Trophoblast cell (in vitro differentiated cells and primary cell): ENCODE data around the gene CAMK1D.

Experiments used
- DNase-seq, 2 donors: peaks; one replicate each; pipeline ENCODE4 v3.0.0-alpha.2; 2016
- H2AFZ ChIP-seq: 2 replicates; pipeline ENCODE4 v1.6.1; 2013; ENCODE audit warnings: low read length, moderate library complexity, mild to moderate bottlenecking; ENCODE audit not compliant: insufficient read depth, poor library complexity
- H2AK5ac ChIP-seq: 2 replicates; pipeline ENCODE4 v1.6.1; 2013; ENCODE audit warnings: mild to moderate bottlenecking, low read length
- H2BK120ac ChIP-seq: 2 replicates; pipeline ENCODE4 v1.6.1; 2013; ENCODE audit warnings: low read length, mild to moderate bottlenecking, moderate library complexity; ENCODE audit not compliant: insufficient read depth, poor library complexity
- H2BK12ac ChIP-seq: 2 replicates; pipeline ENCODE4 v1.6.1; 2013; ENCODE audit warnings: mild to moderate bottlenecking, low read length, moderate library complexity
- H2BK5ac ChIP-seq: 2 replicates; pipeline ENCODE4 v1.6.1; 2013; ENCODE audit warnings: low read length, low read depth, moderate library complexity, mild to moderate bottlenecking; ENCODE audit not compliant: poor library complexity
- H3K14ac ChIP-seq: 2 replicates; pipeline ENCODE4 v1.6.1; 2013; ENCODE audit warnings: mild to moderate bottlenecking, low read length
- H3K18ac ChIP-seq: 2 replicates; pipeline ENCODE4 v1.6.1; 2013; ENCODE audit warnings: mild to moderate bottlenecking, low read length
- H3K23ac ChIP-seq: 2 replicates; pipeline ENCODE4 v1.6.1; 2013; ENCODE audit warnings: low read length
- H3K27ac ChIP-seq: 2 replicates; pipeline ENCODE4 v1.5.1; 2013; ENCODE audit warnings: low read depth, mild to moderate bottlenecking, inconsistent platforms, low read length, moderate library complexity
- H3K27me3 ChIP-seq: 2 replicates; pipeline ENCODE4 v1.6.1; 2013; ENCODE audit warnings: inconsistent platforms, mild to moderate bottlenecking, low read length, moderate library complexity; ENCODE audit not compliant: insufficient read depth
- H3K36me3 ChIP-seq, 2 experiments: 1 replicate in 1 of 2; 2 replicates in 1 of 2; pipeline ENCODE4 v1.6.1; 2013; ENCODE audit warnings: low read length in 2 of 2, mild to moderate bottlenecking in 2 of 2, moderate library complexity in 1 of 2; ENCODE audit not compliant: insufficient read depth in 2 of 2, control insufficient read depth in 1 of 2
- H3K4ac ChIP-seq: 2 replicates; pipeline ENCODE4 v1.6.1; 2013; ENCODE audit warnings: low read depth, mild to moderate bottlenecking, low read length, moderate library complexity
- H3K4me1 ChIP-seq, 2 experiments: 1 replicate in 1 of 2; 2 replicates in 1 of 2; pipeline ENCODE4 v1.6.1; 2013; ENCODE audit warnings: low read length in 2 of 2, mild to moderate bottlenecking in 2 of 2, moderate library complexity in 1 of 2; ENCODE audit not compliant: insufficient read depth in 2 of 2, control insufficient read depth in 1 of 2
- H3K4me2 ChIP-seq: 2 replicates; pipeline ENCODE4 v1.6.1; 2013; ENCODE audit warnings: inconsistent platforms, mild to moderate bottlenecking, low read length, moderate library complexity
- H3K4me3 ChIP-seq: 2 replicates; pipeline ENCODE4 v1.5.1; 2013; ENCODE audit warnings: mild to moderate bottlenecking, low read depth, low read length, inconsistent platforms
- H3K79me1 ChIP-seq: one replicate; pipeline ENCODE4 v1.6.1; 2013; ENCODE audit warnings: low read length
- H3K79me2 ChIP-seq: 2 replicates; pipeline ENCODE4 v1.6.1; 2013; ENCODE audit warnings: low read length, mild to moderate bottlenecking; ENCODE audit not compliant: control insufficient read depth, insufficient read depth, poor library complexity
- H3K9ac ChIP-seq: 2 replicates; pipeline ENCODE4 v1.6.1; 2013; ENCODE audit warnings: mild to moderate bottlenecking, low read length
- H3K9me3 ChIP-seq: 2 replicates; pipeline ENCODE4 v1.6.1; 2013; ENCODE audit warnings: low read depth, mild to moderate bottlenecking, control low read depth, inconsistent platforms, low read length; ENCODE audit not compliant: insufficient read depth
- H4K12ac ChIP-seq: 2 replicates; pipeline ENCODE4 v1.6.1; 2013; ENCODE audit warnings: low read depth, mild to moderate bottlenecking, low read length, moderate library complexity
- H4K8ac ChIP-seq: 2 replicates; pipeline ENCODE4 v1.6.1; 2013; ENCODE audit warnings: low read depth, mild to moderate bottlenecking, low read length, moderate library complexity
- H4K91ac ChIP-seq: one replicate; pipeline ENCODE4 v1.6.1; 2013; ENCODE audit warnings: low read depth, mild to moderate bottlenecking, low read length, moderate library complexity
- WGBS: extraction: QIAGEN DNeasy Blood & Tissue Kit; methylation state at CpG from one replicate; pipeline ENCODE4 v1.1.7; 2013; ENCODE audit warnings: missing lambda C conversion rate; ENCODE audit not compliant: insufficient read length, insufficient coverage; ENCODE audit errors: extremely low coverage; 5-methylcytosine and 5-hydroxymethylcytosine counted together

Gene CAMK1D

GRCh38 chr10:12397941-12398340 lies 48.6 kb downstream of the CAMK1D start:
- WGBS: no CpG with 5 or more reads among the region's 2 CpGs
- H2BK12ac ChIP-seq: no peak overlapping the region
- no peaks in the 10 kb centered on the region for H3K79me2 ChIP-seq
- H3K4me2 ChIP-seq: no peak overlapping the region
- peaks cover 4% of the 10 kb centered on the region for H3K9me3 ChIP-seq
- no peaks in the 10 kb centered on the region for H3K79me1 ChIP-seq
- no peak overlapping the region for H3K27ac ChIP-seq
- no peak overlapping the region for H3K9ac ChIP-seq
- H3K4ac ChIP-seq: no peak overlapping the region
- H2BK120ac ChIP-seq: no peak overlapping the region
- H3K27me3 ChIP-seq: no peaks in the 10 kb centered on the region
- DNase-seq: no peak
- no peak overlapping the region for H3K4me3 ChIP-seq
- no peak overlapping the region for H3K18ac ChIP-seq
- no peak overlapping the region for H4K8ac ChIP-seq
- no peak overlapping the region for H2BK5ac ChIP-seq
- H3K36me3 ChIP-seq: no peaks in the 10 kb centered on the region
- no peak overlapping the region for H3K14ac ChIP-seq
- no peak overlapping the region for H4K91ac ChIP-seq
- H3K4me1 ChIP-seq: no peaks in the 10 kb centered on the region
- no peak overlapping the region for H2AK5ac ChIP-seq
- H3K23ac ChIP-seq: no peak overlapping the region
- no peak overlapping the region for H4K12ac ChIP-seq
- no peak overlapping the region for H2AFZ ChIP-seq

- Histone ChIP-seq H2BK120ac (no peak overlapping the region), H3K36me3 (no peaks in the 10 kb centered on the region)
Measured at GRCh38 chr10:12400266-12400931, 51.1 kb downstream of the CAMK1D start.

GRCh38 chr10:12401466-12401865 lies 52.1 kb downstream of the CAMK1D start:
- Histone ChIP-seq H3K23ac (no peak overlapping the region), H3K79me1 (no peaks in the 10 kb centered on the region), H2BK120ac (no peak overlapping the region), H4K12ac (no peak overlapping the region), H3K4me1 (no peaks in the 10 kb centered on the region), H3K27ac (no peak overlapping the region), H3K4me2 (no peak overlapping the region), H4K91ac (no peak overlapping the region), H2BK12ac (no peak overlapping the region), H3K14ac (no peak overlapping the region), H2AFZ (no peak overlapping the region), H3K4ac (no peak overlapping the region), H3K27me3 (no peaks in the 10 kb centered on the region), H4K8ac (no peak overlapping the region), H3K9ac (no peak overlapping the region), H3K4me3 (no peak overlapping the region), H2AK5ac (no peak overlapping the region), H2BK5ac (no peak overlapping the region), H3K79me2 (no peaks in the 10 kb centered on the region), H3K36me3 (no peaks in the 10 kb centered on the region), H3K9me3 (no peaks in the 10 kb centered on the region), H3K18ac (no peak overlapping the region)
- no peak for DNase-seq
- WGBS: no CpG with 5 or more reads among the region's 2 CpGs

More at GRCh38 chr10:12400266-12400931, 51.1 kb downstream of the CAMK1D start:
- no peak overlapping the region for H4K91ac ChIP-seq
- no peak overlapping the region for H3K4me2 ChIP-seq
- H3K79me2 ChIP-seq: no peaks in the 10 kb centered on the region
- no peak overlapping the region for H3K18ac ChIP-seq
- no peak for DNase-seq
- H2AK5ac ChIP-seq: no peak overlapping the region
- H2BK5ac ChIP-seq: no peak overlapping the region
- no peak overlapping the region for H3K4ac ChIP-seq
- no peak overlapping the region for H3K23ac ChIP-seq
- no peak overlapping the region for H2AFZ ChIP-seq
- no peak overlapping the region for H3K14ac ChIP-seq
- no peaks in the 10 kb centered on the region for H3K27me3 ChIP-seq
- no peak overlapping the region for H4K12ac ChIP-seq
- H3K4me1 ChIP-seq: no peaks in the 10 kb centered on the region
- no peaks in the 10 kb centered on the region for H3K79me1 ChIP-seq
- H4K8ac ChIP-seq: no peak overlapping the region
- no peak overlapping the region for H3K9ac ChIP-seq
- H3K4me3 ChIP-seq: no peak overlapping the region
- H3K9me3 ChIP-seq: no peaks in the 10 kb centered on the region
- no peak overlapping the region for H3K27ac ChIP-seq
- no peak overlapping the region for H2BK12ac ChIP-seq
- no CpG with 5 or more reads among the region's 11 CpGs for WGBS

GRCh38 chr10:12403119-12403518 lies 53.8 kb downstream of the CAMK1D start:
- no peak overlapping the region for H3K9ac ChIP-seq
- H3K27ac ChIP-seq: no peak overlapping the region
- H4K91ac ChIP-seq: no peak overlapping the region
- no peak overlapping the region for H2AK5ac ChIP-seq
- no peak overlapping the region for H3K23ac ChIP-seq
- H3K79me1 ChIP-seq: no peaks in the 10 kb centered on the region
- H3K9me3 ChIP-seq: no peaks in the 10 kb centered on the region
- no peaks in the 10 kb centered on the region for H3K79me2 ChIP-seq
- no peak overlapping the region for H3K4me3 ChIP-seq
- H4K12ac ChIP-seq: no peak overlapping the region
- H3K4me2 ChIP-seq: no peak overlapping the region
- H3K14ac ChIP-seq: no peak overlapping the region
- H3K27me3 ChIP-seq: no peaks in the 10 kb centered on the region
- no peak overlapping the region for H2AFZ ChIP-seq
- H3K4me1 ChIP-seq: no peaks in the 10 kb centered on the region
- no peak overlapping the region for H2BK5ac ChIP-seq
- WGBS: no CpG with 5 or more reads among the region's 9 CpGs
- no peak overlapping the region for H2BK120ac ChIP-seq
- H3K4ac ChIP-seq: no peak overlapping the region
- DNase-seq: no peak
- no peak overlapping the region for H2BK12ac ChIP-seq
- H3K36me3 ChIP-seq: no peaks in the 10 kb centered on the region
- no peak overlapping the region for H3K18ac ChIP-seq
- no peak overlapping the region for H4K8ac ChIP-seq
